Fibroblast of pulmonary artery (primary cell): ENCODE measurements around the gene CCDC87.
A peak's percentile ranks its signal among the peaks of the same experiment; 100 is the strongest.
"Not testable (repeated sequence)": the region's sequence is repeated elsewhere in the genome, so short reads cannot be mapped to it uniquely, and the experiment has no call there.

ENCODE experiments used
- DNase-seq: peaks from one replicate; pipeline ENCODE4 v3.0.0-alpha.2; 2010; ENCODE audit warnings: low read depth
- H3K4me3 ChIP-seq: replicated peaks from 2 replicates; pipeline ENCODE4 v1.5.1; 2011; ENCODE audit warnings: low read depth, mild to moderate bottlenecking, control low read depth, low read length, moderate library complexity
- TF ChIP-seq, protein P1 (sequence below): IDR thresholded peaks from 2 replicates; pipeline ENCODE4 v1.5.1; 2011; ENCODE audit warnings: mild to moderate bottlenecking, control low read depth, low read length, inconsistent platforms; ENCODE audit errors: missing control alignments

The CCDC87 gene

DNA sequence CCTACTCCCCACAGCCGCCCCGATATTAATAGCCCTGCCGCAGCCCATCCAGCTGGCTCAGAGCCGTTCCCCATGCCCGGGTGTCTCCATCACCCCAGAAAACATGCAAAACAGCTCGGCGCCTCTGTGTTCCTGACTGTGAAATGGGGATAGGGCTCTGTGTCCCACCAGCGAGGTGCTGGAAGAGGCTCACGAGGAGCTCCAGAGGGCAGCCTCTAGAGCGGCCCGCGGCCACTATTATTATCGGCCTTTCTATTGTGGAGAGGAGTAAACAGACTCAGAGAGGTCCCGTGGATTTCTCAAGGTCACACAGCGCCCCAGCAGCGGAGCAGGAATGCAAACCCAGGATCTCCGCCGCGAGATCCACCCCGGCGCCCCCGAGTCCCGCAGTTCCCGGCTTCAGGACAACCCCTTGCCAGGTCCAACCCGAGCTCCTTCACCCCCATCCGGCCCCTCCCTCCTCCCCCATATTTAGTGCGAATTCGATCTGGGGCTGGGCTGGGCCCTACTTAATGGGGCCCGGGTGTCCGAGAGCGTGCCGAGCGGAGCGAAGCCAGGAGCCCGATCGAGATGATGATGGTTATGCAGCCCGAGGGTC lies 46.4 kb downstream of the CCDC87 start, which contains the start of gene ACTN3:
Gene ACTN3, plus strand, starts transcription at position 536 of the 598 bp plus-strand sequence. Its CDS starts 35 bp downstream, at position 571.
- TF ChIP-seq, protein P1, sequence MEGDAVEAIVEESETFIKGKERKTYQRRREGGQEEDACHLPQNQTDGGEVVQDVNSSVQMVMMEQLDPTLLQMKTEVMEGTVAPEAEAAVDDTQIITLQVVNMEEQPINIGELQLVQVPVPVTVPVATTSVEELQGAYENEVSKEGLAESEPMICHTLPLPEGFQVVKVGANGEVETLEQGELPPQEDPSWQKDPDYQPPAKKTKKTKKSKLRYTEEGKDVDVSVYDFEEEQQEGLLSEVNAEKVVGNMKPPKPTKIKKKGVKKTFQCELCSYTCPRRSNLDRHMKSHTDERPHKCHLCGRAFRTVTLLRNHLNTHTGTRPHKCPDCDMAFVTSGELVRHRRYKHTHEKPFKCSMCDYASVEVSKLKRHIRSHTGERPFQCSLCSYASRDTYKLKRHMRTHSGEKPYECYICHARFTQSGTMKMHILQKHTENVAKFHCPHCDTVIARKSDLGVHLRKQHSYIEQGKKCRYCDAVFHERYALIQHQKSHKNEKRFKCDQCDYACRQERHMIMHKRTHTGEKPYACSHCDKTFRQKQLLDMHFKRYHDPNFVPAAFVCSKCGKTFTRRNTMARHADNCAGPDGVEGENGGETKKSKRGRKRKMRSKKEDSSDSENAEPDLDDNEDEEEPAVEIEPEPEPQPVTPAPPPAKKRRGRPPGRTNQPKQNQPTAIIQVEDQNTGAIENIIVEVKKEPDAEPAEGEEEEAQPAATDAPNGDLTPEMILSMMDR, result no peak
- DNase-seq, result peak; percentile 19
- peak within 1 kb of the TSS; percentile 72 for H3K4me3 ChIP-seq

DNA sequence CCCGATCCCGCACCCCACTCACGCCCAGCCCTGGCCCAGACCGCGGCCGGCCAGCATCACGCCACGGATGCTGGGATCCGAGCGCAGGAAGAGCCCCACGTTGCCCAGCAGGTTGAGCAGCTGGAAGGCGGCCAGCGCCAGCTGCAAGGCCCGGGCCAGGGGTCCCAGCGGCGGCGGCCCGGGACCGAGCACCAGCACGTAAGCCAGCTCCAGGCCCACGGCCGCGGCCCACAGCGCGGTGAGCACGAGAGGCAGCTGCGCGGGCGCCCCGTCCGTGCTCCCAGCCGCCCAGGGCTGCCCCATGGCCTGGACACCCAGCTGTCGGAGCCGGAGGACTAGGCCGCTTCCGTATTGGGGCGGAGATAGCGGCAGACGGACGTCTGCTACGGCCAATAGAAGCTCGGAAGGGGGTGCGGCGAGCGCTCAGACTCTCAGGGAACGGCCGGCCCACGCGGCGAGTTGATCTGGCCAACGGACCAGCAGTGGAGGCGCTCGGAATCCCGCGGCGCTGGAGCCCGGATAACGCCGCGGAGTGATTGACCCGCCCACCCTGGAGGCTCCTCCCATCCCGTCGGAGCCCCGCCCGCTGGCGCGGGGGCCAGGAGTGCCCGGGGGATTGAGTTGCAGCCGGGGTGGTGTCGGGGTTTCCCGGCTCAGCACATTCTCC lies 47.0 kb downstream of the CCDC87 start, which contains the start of gene ZDHHC24:
Gene ZDHHC24, minus strand, starts transcription at position 348 of the 667 bp plus-strand sequence. Its CDS starts 45 bp downstream, at position 303.
- peak; percentile 98 for DNase-seq
- TF ChIP-seq, protein P1, result no peak

GRCh38 chr11:66544952-66545351 lies 47.9 kb downstream of the CCDC87 start:
- not testable (repeated sequence) for DNase-seq
- peak overlapping the region; percentile 72 for H3K4me3 ChIP-seq

More for the DNA sequence above, 47.0 kb downstream of the CCDC87 start, which contains the start of gene ZDHHC24:
- peak within 1 kb of the TSS; percentile 72 for H3K4me3 ChIP-seq

DNA sequence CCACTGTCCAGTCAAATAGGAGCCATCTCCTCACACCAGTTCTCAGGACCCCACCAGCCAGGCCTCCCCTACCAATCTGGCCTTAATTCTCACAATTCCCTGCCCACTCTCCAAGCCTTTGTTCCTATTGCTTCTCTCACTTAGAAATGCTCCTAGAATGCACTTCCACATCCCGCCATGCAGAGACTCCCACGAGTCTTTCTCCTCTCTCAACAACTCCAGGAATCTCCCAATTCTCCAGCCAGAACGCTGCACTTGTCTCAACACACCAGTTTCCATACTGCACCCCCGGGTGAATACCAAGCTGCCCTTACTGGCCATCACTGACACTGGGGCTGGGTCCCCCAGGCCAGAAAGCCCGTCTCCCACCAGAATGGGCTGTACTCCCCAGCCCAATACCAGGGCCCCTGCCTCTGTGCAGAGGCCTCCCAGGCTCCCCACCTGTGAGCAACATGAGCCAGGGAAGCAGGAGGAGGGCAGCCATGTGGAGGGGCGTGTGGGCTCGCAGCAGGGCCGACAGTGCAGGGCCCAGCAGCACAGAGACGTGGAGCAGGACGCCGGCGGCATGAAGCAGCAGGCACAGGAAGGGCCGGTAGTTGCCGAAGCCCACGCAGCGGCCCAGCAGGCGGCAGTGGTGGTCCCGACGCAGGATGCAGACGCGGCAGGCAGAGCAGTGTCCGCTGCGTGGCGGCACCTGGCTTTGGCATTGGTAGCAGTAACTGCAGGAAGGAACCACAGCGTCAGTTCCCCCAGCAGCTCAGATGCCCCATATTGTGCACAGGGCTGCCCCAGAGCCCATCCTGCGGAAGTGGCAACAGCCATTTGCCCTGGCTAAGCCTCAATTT lies 49.4 kb downstream of the CCDC87 start:
- TF ChIP-seq, protein P1, result peak; percentile 59
- no peak overlapping the region for H3K4me3 ChIP-seq
- DNase-seq, result peak; percentile 61

GRCh38 chr11:66542362-66542761 lies 50.5 kb downstream of the CCDC87 start:
- peak; percentile 20 for DNase-seq
- TF ChIP-seq, protein P1, result no peak
- no peak overlapping the region for H3K4me3 ChIP-seq

DNA sequence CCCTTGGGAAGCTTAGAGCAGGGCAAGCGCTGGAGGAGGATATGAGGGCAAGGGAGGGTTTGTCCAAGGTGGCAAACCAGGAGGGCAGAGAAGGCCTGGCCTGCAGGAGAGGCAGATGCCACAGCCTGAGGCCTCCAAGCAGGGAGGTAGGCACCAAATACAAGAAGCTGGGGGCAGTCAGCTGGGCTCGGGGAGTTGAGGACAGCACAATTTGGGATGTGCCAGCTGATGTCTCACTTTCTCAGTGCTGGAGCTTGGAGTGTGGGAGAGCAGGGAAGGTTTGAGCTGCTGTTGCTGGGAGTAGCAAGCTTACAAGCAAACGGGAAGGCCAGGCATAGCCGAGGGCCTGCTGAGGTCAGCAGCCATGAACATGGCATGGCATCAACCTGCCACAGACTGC lies 51.0 kb downstream of the CCDC87 start:
- no peak overlapping the region for H3K4me3 ChIP-seq
- TF ChIP-seq, protein P1, result no peak
- DNase-seq, result no peak

DNA sequence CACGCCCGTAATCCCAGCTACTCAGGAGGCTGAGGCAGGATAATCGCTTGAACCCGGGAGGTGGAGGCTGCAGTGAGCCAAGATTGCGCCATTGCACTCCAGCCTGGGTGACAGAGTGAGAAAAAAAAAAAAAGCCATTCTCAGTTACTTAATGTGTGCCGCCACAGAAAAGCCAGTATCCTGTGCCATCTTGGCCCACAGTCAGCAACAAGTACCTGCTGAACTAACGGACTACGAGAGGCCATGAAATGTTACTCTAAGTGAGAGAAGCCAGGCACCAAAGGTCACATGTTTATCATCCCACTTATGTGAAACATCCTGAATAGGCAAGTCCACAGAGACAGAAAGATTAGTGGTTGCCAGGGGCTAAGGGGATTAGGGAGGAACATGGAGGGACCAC lies 52.3 kb downstream of the CCDC87 start:
- not testable (repeated sequence) for DNase-seq, H3K4me3 ChIP-seq
